Stomach smooth muscle (tissue), 2 donors: Measurements from ENCODE around the gene LMBR1L.

Source experiments
- H3K27ac ChIP-seq: one replicate; pipeline ENCODE4 v1.7.0; 2013; ENCODE audit warnings: mild to moderate bottlenecking, low read length, inconsistent platforms
- H3K27me3 ChIP-seq, 2 donors: one replicate each; pipeline ENCODE4 v1.7.0; 2013; ENCODE audit warnings: low read length in 2 of 2; ENCODE audit not compliant: insufficient read depth in 2 of 2, control insufficient read depth in 1 of 2
- H3K36me3 ChIP-seq, 2 donors: one replicate each; pipeline ENCODE4 v1.7.0; 2013; ENCODE audit warnings: low read length in 2 of 2; ENCODE audit not compliant: control insufficient read depth in 2 of 2, insufficient read depth in 2 of 2
- H3K4me1 ChIP-seq: one replicate; pipeline ENCODE4 v1.7.0; 2013; ENCODE audit warnings: low read length; ENCODE audit not compliant: control insufficient read depth, insufficient read depth
- H3K4me3 ChIP-seq, 2 donors: one replicate each; pipeline ENCODE4 v1.7.0; 2013; ENCODE audit warnings: low read length in 2 of 2
- H3K9ac ChIP-seq, 2 donors: one replicate each; pipeline ENCODE4 v1.7.0; 2013; ENCODE audit warnings: low read length in 2 of 2, mild to moderate bottlenecking in 1 of 2
- H3K9me3 ChIP-seq, 2 donors: one replicate each; pipeline ENCODE4 v1.7.0; 2013; ENCODE audit warnings: low read length in 2 of 2; ENCODE audit not compliant: control insufficient read depth in 2 of 2
- donor health status: healthy.
- donor health status: Pancreatic carcinoma.

The LMBR1L gene

GRCh38 chr12:49051777-49052438, 58.7 kb downstream of the LMBR1L start:
- Histone ChIP-seq H3K27me3 (no peaks in the 10 kb centered on the region), H3K4me3 (no peak overlapping the region), H3K36me3 (peaks cover 68 to 77% of the 10 kb centered on the region in 2 donors), H3K27ac (no peak overlapping the region), H3K4me1 (peaks cover 23% of the 10 kb centered on the region), H3K9ac (no peak overlapping the region), H3K9me3 (no peaks in the 10 kb centered on the region)

DNA sequence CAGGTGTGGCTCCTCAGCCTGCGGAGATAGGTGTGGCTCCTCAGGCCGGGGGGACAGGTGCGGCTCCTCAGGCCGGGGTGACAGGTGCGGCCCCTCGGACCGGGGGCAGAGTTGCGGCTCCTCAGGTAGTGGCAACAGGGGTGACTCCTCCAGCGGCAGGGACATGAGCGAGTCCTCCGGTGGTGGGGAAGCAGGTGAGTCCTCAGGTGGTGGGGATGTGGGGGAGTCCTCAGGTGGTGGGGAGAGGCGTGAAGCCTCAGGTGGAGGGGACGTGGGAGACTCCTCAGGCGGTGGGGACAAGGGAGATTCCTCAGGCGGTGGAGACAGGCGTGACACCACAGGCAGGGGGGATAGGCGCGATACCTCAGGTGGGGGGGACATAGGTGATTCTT, 59.3 kb downstream of the LMBR1L start:
- H3K4me3 ChIP-seq, result no peak overlapping the region
- no peaks in the 10 kb centered on the region for H3K9me3 ChIP-seq
- no peaks in the 10 kb centered on the region for H3K27me3 ChIP-seq
- H3K27ac ChIP-seq, result no peak overlapping the region
- H3K36me3 ChIP-seq, result peaks cover 71 to 80% of the 10 kb centered on the region in 2 donors
- no peak overlapping the region for H3K9ac ChIP-seq
- peaks cover 18% of the 10 kb centered on the region for H3K4me1 ChIP-seq

DNA sequence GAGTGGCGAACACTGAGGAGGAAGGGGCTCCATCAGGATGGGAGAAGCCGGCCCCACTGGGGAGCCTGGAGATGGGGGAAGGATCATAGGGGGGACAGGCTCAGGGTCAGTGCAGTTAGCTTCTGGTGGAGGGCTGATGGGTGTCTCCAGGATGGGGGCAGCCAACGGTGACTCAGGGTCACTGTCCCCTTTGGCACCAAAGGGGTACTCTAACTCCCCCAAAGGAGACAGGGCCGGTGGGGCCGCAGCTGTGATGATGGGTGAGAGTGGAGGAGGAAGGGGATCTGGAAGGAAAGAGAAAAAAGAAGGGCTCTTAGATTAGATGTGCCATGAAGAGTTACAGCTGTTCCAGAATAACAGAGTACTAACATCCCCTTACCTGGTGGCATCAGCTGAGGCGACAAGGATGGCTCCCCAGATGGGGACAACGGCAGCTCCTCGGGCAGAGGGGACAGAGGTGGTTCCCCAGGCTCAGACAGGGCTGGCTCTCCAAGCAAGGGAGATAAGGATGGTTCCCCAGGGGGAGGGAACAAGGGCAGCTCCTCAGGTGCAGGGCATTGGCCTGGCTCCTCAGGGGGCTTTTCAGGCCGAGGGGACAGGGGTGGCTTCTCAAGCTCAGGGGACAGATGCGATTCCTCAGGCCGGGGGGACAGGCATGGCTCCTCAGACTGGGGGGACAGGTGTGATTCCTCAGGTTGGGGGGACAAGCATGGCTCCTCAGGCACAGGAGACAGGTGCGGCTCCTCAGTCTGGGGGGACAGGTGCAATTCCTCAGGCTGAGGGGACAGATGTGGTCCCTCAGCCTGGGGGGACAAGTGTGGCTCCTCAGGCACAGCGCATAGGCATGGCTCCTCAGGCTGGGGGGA, 59.9 kb downstream of the LMBR1L start:
- peaks cover 12% of the 10 kb centered on the region for H3K4me1 ChIP-seq
- no peak overlapping the region for H3K4me3 ChIP-seq
- no peak overlapping the region for H3K9ac ChIP-seq
- no peaks in the 10 kb centered on the region for H3K27me3 ChIP-seq
- no peak overlapping the region for H3K27ac ChIP-seq
- no peaks in the 10 kb centered on the region for H3K9me3 ChIP-seq
- H3K36me3 ChIP-seq, result peaks cover 77 to 84% of the 10 kb centered on the region in 2 donors

GRCh38 chr12:49049566-49050224, 61.0 kb downstream of the LMBR1L start:
- H3K9me3 ChIP-seq, result no peaks in the 10 kb centered on the region

DNA sequence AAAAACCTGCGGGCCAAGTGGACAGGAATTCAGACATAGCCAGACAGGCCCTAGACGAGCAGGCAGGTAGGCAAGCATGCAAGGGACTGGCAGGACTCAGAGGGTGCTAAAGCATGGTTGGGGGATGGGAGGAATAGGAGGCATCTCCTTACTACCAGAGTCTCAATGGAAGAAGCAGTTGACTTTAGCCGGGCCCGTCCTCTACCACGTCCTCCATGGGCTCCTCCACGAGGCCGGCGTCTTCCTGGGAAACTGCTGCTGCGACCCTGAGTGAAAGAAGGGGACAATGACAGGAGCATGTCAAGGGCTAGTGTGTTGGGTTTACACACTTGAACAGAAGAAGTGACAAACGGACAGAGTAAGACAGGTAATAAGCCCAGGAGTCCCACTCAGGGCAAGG, 61.7 kb downstream of the LMBR1L start:
- Histone ChIP-seq H3K9me3 (no peaks in the 10 kb centered on the region), H3K27ac (no peak overlapping the region), H3K4me1 (no peaks in the 10 kb centered on the region), H3K27me3 (no peaks in the 10 kb centered on the region), H3K9ac (no peak overlapping the region), H3K4me3 (no peak overlapping the region), H3K36me3 (peaks cover 78 to 89% of the 10 kb centered on the region in 2 donors)

More at GRCh38 chr12:49049566-49050224, 61.0 kb downstream of the LMBR1L start:
- Histone ChIP-seq H3K9ac (no peak overlapping the region), H3K4me1 (peaks cover 3% of the 10 kb centered on the region), H3K27me3 (no peaks in the 10 kb centered on the region), H3K4me3 (no peak overlapping the region), H3K27ac (no peak overlapping the region), H3K36me3 (peaks cover 78 to 90% of the 10 kb centered on the region in 2 donors)
